NCI-H1436 treated with DMSO at 0.1 percent for 48 hours (cell line): ENCODE data around the gene CD28.

Experiments
- DNase-seq: peaks from one replicate; lab custom pipeline; 2025; lab: John Stamatoyannopoulos, UW

The CD28 gene

DNA sequence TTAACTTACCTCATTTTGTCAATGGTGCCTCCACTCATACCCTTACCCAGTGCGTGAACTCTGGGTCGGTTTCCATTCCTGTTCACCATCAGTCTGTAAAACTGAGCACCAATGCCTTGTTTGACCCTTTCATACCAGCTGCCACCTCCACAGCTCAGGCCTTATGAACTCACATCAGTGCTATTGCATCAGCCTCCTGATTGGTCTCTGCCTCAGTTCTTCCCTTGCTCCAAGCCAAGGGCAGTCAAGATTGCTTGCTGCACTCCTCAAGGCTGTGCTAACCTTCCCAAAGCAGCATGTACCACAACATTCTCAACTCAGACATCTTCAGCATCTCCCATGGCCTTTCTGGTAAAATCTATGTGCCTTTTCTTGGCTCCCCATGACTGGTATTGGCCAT lies 9.3 kb downstream of the CD28 start:
- no peak for DNase-seq

DNA sequence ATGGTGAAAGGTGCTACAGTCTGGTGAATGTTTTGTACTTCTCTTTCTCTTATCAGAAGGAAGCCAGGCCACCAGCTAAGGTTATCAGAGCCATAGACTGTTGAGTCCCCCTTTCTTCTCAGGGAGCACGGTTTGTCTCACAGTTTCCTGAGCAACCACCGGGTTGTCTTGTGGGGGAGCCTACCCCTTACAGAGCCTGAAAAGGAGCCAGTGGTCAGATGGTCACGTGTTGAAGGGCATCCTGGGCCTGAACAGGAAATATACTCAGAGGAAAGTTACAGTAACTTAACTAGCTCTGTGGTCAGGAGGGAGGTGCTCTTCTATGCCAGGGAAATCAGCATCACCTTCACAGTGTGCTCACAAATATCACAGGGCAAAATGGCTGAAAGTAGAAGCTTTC lies 11.6 kb downstream of the CD28 start:
- no peak for DNase-seq

DNA sequence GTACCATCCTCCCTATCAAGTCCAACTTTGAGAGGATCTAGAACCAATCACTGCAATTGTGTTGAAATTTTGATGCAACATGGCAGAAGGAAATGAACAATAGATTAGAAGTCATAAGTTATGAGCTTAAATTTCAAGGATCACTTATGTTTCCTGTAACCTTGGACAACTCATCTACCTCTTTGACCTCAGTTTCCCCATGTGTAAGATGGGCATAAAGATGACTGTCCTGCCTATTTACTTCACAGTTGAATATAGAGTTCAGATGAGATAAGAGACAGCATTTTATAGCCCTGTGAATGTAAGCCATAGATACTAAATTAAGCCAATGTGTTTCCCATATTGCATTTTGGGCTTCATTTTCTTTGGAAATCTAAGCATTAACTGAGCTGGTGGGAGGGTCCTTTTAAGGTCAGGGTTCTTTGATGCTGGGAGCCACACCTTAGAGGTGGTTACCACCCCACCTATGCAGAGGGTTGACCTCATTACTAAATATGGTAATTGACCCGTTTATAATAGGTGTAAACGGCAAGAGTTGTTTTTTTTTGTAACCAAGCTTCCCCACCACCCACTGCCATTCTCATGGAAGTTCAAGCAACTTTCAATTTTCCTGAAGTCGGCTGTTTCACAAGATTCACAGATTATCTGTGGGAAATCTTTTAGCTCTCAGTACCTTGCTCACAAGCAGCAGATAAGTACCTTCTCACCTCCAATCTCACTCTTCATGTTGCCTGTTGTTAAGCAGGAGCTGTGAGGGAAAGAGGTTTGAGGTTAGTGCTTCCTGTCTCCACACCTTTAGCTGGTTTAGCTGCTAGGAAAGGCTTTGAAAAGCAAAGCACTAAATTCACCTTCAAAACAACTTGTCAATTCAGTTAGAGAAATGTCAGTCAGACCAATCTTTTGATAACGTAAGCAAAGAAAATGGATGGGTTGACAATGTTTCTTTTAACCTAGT lies 13.3 kb downstream of the CD28 start:
- DNase-seq, result no peak

DNA sequence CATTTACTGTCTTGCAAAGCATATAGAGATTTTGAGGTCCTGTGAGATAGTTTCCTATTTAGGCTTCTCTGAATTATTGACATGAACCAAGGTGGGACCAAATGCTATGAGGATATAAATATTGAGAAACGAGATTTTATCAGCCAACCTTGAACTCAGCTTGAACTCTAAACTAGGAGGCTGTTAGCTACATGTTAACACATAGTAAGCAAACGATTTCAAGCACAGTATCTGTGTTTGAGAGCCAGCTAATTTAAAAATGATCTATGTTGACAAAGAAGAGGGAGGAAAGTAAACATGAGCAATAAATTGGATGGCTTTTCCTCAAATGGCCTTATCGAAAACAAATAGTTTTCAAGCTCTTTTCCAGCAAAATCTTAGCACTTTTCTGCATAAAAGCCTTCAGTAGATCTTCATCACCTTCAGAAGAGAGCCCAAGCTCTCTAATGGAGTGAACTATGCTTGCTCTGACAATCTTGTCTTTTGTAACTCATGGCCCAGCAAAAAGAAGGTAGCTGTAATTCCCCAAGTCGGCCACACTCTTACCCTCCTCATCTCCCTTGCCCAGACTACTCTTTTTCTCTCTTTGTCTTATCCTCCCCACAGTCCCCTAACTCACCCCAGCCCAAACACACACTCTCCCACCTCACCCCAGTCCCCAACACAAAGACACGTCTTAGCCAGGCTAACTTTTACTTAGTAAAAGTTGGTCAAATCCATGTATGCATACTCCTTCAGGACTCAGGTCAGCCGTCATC lies 14.7 kb downstream of the CD28 start:
- DNase-seq, result no peak

DNA sequence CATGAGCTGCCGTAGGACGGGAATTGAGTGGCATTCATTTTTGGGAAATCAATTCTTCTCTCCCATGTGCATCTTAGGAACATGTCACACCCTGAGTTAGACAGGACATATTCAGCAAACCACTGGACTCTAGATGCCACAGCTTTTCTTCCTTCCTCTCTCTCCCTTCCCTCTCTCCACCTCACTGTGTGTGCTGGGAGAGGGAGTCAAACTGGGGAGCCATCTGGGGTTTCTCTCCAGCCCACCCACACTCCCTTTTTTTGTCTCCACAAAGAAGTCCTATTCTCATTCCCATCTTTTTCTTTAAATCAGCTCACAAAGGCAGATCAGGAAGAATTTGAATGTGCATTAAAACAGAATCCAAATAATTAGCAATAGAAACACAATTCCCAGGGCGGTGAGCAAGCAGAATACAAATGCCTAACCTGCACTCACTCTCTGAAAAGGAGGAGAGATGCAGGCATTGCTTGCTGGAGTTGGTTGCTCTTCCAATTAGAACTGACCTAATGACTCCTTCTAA lies 15.4 kb downstream of the CD28 start:
- DNase-seq, result no peak

DNA sequence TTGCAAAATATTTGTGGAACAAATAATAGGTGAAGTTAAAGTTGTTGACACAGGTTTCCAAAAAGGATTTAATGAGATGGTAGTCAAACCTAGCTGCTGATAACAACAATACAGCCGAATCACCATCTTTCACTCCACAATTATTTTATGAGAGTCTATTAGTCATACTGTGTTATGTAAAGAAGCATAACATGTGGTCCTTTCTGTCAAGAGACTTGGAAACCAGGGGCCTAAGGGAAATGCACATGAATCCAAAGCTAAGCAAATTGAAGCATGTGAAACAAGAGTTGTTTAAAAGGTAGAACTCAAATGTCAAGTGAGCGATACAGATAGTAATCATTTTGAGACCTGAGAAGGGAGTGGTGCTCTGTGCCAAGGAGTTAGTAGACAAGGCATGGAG lies 16.0 kb downstream of the CD28 start:
- DNase-seq, result no peak

DNA sequence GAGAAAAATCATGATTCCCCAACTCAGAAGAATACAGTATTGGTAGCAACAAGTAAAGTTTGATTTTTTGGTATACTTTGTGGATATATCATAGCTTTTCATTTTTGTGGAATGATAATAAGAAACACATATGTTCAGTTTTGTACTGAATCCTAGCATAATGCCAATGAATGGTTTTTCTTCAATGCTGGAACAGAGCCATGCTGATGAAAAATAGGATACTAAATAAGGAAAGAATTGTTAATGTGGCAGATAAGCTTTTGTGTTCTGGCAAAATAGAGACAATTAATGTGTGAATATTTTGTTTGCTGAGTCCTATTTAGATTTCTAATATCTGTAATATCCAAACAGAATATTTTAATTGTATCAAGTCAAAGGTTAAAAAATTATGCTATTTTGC lies 21.9 kb downstream of the CD28 start:
- no peak for DNase-seq

DNA sequence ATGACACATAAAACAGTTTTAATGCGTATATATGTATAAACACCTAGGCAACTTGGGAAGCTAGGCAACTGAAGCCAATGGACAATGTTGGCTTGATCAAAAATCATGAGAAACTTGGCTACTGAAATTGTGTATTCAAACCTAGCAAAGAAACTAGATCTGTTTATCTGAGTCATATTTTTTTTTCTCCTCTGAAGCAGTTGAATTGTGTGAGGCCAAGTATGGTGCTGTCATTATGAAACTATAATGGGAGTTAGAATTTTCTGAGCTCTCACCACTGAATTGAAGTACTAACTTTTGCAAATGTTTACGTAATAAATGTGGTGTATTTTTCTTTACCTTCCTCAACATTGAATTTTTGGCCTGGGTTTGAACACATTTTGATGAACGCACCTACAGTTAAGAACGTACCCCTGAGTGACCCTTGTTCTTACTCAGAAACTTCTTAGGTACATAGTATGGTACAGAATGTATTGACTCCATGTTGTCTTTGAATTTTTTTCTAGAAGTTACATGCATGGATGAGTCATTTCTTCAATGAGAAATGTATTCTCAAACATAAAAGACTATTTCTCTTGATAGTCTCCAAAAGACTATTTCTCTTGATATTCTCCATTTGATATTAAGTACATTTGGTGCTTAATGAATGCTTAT lies 23.8 kb downstream of the CD28 start:
- DNase-seq, result no peak

DNA sequence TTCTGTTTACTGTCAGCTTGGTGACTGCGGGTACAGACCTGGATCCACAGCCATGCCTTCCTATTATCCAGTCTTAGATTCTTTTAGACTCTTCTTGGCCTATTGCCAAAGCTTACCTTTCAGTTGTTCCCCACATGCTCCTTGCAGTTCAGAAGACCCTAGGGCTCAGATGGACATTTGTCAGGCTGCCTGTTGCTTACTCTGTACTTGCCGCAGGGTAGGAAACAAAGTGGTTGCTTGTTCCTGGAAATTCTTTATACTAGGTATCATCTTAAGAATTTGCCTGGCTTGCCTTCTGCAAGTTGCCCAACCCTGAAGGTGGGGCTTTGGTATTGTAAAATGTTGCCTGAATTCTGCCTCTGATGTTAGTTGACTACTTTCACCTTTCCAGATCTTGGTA lies 24.4 kb downstream of the CD28 start:
- no peak for DNase-seq

DNA sequence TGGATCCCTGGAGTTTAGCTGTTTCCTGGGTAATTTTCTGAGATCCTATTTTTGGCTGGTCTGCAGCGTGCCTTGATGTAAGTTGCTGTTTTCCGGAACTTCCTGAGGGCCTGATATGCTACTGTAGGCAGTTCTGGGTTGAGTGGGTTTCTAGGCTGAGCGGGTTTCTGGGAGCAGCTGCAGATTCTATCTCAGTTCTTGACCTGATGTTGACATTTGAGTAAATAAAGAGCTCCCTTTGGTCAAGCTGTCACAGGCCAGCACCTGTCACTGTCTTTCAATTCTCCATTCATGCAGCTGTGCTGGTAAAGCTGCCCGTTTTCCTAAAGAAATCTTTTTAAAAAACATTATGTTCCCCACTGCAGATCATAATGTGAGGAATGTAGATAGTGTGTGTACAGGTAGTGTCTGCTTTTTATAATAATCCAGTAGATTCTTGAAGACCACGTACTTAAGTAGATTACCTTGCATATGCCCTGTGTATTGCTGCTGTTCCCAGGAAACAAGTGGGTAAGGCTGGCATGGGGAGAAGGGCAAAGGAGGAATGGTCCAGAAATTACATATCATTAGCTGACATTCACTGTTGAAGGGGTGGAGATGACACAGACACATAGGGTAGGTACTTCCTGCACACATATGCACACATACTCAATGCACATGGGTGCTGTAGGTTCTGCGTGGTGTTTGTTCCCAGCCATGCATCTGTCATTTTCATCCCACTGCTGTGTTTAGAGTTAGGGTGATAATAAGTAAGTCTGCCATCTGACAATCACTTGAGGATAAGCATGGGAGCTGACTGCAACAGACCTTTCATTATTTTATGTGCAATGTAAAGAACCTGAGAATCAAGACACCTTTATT lies 25.9 kb downstream of the CD28 start:
- no peak for DNase-seq

DNA sequence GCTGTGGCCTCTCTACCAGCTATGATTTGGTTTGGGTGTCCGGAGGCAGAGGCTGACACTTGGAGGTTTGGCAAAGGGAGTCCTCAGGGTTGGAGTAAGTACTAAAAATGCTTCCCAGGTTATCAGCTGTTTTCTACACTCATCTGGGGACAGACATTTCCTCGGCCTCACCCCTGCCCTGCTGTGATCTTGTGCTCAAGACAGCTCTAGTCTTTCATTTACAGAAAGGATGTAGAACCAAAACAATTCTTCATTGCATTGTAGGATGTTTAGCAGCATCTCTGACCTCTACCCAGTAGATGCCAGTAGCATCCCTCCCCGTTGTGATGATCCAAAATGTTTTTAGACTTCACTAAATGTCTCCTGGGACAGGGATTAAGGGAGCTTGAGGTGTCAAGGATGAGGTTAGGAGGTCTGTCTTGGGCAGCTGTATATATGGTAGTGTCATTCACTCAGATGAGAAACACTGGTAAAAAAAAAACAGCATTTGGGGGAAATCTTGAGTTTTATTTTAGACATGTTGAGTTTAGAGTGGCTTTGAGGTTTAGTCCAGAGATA lies 26.6 kb downstream of the CD28 start:
- DNase-seq, result no peak

DNA sequence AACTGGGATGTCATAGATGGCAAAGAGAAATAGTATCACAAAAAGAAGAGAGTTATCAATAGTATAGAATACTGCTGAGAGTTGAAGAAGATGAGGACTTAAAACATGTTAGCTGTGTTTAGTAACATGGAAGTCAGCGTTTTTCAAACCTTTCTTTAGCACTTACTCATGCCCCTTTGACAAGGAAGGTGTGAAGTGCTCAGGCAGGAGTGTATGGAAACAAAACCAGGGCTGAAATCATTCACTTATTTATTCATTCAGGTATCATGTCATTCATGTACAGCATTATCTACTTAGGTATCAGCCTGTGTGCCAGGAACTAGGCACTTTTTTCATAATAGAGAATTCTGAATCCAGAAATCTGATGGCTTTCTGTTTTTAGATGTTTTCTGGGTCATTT lies 27.2 kb downstream of the CD28 start:
- DNase-seq, result no peak

DNA sequence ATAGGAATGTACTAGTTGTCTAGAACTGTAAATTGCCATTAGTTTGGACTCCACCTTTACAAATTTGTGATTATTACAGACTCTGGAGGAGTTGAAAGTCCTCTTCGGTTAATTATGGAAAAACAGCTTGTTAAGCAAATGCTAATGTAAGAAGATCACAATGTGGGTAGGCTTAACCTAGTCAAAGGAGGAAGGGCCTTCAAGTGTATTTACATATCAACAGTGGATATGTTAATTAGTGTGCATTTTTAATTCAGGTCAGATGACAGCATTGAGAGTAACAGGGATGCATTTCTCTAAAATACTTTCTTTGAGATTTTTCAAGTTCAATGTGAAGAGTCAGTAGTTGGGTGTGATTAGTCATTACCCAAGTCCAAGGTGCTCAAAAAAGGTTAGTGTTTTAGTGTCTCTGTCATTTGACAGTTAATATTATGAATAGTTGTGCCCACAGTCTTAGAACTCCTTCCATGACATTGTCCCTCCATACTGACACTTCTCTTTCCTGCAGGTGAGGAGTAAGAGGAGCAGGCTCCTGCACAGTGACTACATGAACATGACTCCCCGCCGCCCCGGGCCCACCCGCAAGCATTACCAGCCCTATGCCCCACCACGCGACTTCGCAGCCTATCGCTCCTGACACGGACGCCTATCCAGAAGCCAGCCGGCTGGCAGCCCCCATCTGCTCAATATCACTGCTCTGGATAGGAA lies 28.0 kb downstream of the CD28 start:
- DNase-seq, result no peak

DNA sequence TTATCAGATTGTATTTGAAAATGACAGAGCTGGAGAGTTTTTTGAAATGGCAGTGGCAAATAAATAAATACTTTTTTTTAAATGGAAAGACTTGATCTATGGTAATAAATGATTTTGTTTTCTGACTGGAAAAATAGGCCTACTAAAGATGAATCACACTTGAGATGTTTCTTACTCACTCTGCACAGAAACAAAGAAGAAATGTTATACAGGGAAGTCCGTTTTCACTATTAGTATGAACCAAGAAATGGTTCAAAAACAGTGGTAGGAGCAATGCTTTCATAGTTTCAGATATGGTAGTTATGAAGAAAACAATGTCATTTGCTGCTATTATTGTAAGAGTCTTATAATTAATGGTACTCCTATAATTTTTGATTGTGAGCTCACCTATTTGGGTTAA lies 30.9 kb downstream of the CD28 start:
- no peak for DNase-seq

DNA sequence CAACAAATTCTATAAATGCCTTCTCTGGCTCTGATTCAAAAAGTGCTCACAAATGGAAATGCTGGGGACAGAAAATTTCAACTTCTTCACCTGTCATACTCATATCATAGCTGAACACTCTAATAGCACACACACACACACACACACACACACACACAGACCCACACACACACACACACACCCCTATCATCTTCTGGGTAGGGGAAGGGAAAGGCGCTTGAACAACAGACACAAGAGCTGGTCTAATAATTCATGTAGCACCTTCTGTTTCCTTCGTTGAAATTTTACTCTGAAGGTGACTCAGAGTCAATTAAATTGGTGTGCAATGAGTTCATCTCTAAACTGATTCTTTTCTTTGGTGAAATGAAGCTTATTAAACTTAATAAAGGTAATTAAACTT lies 32.9 kb downstream of the CD28 start:
- no peak for DNase-seq

DNA sequence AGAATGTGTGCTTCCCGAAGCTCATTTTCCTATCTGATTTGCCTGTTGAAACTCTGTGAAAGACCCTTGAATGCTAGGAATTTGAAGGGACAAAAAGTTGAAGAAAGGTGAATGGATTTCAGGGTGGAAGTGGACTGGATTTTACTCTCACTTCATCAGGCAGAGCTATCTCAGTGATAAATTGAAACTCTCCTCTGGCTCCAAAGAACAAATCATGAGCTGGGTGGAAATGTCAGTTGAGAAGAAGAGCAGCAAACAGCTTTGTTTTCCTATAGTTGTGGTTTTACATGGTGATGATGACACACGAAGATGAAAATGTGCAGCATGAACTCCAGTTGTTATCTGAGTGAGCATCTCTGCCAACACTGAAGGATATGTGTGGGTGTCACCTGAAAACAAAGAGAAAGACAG lies 34.4 kb downstream of the CD28 start:
- DNase-seq, result no peak

DNA sequence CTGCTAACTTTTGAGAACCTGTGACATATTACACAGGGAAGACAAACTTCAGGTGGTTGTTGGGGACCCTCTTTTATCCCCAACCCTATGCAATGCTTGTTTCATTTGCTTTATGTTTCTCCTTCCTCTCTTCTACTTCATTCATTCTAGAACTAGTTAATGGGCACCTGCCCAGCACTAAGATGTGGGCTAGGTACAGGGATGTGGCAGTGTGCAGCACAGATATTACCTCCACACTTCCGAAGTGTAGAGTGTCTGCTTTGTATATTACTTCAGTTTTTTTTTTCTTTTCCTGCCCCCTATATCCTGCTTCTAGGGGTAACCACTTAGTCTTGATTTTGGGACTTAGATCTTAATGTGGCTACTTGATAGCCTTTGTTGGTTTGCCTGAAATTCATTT lies 35.1 kb downstream of the CD28 start:
- no peak for DNase-seq

DNA sequence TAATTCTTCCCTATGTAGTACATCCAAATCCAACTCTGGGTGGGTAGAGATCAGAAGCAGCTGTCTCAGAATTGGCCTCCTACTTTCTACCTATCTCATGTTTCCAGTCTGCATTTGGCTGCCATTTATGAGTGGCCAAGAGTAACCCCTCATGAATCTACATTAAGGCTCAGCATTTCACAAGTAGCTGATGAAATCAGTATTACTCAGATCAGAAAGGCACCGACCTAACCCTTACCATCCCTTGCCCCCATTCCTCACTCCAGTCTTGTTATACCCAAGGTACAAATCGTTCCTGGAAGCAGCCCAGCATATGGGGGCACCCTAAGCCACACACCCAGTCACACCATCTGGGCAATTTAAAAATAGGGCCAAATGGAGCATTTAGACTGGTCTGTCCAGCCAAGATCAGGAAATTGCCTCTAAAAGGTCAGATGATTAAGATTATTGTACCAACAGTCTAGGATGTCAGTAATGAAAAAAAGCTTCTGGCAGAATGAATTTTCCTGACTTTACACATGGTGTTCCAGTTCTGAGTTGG lies 37.1 kb downstream of the CD28 start:
- DNase-seq, result no peak

DNA sequence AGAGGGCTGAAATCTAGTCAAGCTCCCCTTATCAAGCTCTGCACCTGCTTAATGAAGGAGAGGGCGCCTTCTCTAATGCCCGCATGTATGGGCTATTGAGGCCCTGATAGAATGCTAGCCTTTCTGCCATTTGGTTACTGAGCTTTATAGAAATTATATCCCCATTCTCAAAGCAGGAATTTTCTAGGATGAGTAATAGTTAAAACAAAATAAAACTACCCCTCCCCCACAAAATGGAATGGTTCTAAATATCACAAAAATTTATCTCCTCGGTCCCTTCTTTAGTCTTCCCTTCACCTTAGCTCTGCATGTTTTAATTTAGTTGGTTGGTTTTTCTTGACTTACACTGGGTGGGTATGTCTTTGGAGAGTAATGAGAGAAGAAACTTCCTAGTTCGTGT lies 37.7 kb downstream of the CD28 start:
- DNase-seq, result no peak

DNA sequence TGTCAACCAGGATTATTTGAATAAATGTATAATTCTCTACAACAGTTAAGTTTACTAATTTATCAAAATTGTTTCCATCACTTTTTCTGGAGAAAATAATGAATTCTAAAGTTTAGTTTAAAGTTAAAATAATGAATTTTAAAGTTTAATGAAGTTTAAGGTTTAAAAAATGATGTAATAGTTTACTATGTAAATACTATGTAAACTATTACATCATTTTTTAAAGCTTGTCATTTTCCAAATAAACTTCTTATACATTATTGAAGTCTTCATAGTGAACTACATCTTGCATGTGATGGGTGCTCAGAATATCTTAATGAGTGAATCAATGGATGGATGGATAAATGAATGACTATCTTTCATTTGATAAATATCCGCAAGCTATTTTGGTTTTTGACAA lies 38.8 kb downstream of the CD28 start:
- DNase-seq, result no peak
